H9 (cell line): ENCODE results near the gene NKD2. TPM values are rescaled to one million over a fixed set of nuclear protein-coding genes. Genes with fewer than 3 reads are reported as not detected.

ENCODE experiments used
- DNase-seq: peaks from one replicate; pipeline ENCODE4 v3.0.0-alpha.2; 2017
- H2AFZ ChIP-seq: one replicate; pipeline ENCODE4 v1.6.1; 2013; ENCODE audit warnings: mild to moderate bottlenecking, low read length, control low read depth, moderate library complexity
- H2AK5ac ChIP-seq: 2 replicates; pipeline ENCODE4 v1.6.1; 2013; ENCODE audit warnings: low read length, control low read depth, mixed read lengths; ENCODE audit not compliant: insufficient read length
- H2BK120ac ChIP-seq: one replicate; pipeline ENCODE4 v1.6.1; 2013; ENCODE audit warnings: low read depth, mild to moderate bottlenecking, low read length, control low read depth, inconsistent platforms; ENCODE audit not compliant: poor library complexity, severe bottlenecking
- H2BK12ac ChIP-seq: 2 replicates; pipeline ENCODE4 v1.6.1; 2013; ENCODE audit warnings: low read length, control low read depth, mixed read lengths, low read depth; ENCODE audit not compliant: insufficient read length
- H2BK15ac ChIP-seq: 2 replicates; pipeline ENCODE4 v1.6.1; 2013; ENCODE audit warnings: low read depth, low read length, control low read depth
- H2BK20ac ChIP-seq: one replicate; pipeline ENCODE4 v1.6.1; 2013; ENCODE audit warnings: low read depth, mild to moderate bottlenecking, low read length, control low read depth, inconsistent platforms; ENCODE audit not compliant: poor library complexity, severe bottlenecking
- H2BK5ac ChIP-seq: 2 replicates; pipeline ENCODE4 v1.6.1; 2013; ENCODE audit warnings: low read length, control low read depth, mixed read lengths; ENCODE audit not compliant: insufficient read length
- H3K14ac ChIP-seq: 2 replicates; pipeline ENCODE4 v1.6.1; 2013; ENCODE audit warnings: low read length, control low read depth; ENCODE audit not compliant: insufficient read depth
- H3K18ac ChIP-seq: 2 replicates; pipeline ENCODE4 v1.6.1; 2013; ENCODE audit warnings: low read depth, mild to moderate bottlenecking, mixed read lengths, low read length, control low read depth; ENCODE audit not compliant: insufficient read length
- H3K23ac ChIP-seq: 2 replicates; pipeline ENCODE4 v1.6.1; 2013; ENCODE audit warnings: low read length, control low read depth, mixed read lengths, low read depth; ENCODE audit not compliant: insufficient read length
- H3K23me2 ChIP-seq: 2 replicates; pipeline ENCODE4 v1.6.1; 2013; ENCODE audit warnings: low read depth, mild to moderate bottlenecking, mixed read lengths, low read length, control low read depth; ENCODE audit not compliant: insufficient read length, poor library complexity, severe bottlenecking
- H3K27ac ChIP-seq: 2 replicates; pipeline ENCODE4 v1.5.1; 2013; ENCODE audit warnings: low read length, control low read depth, mixed read lengths, low read depth; ENCODE audit not compliant: insufficient read length
- H3K27me3 ChIP-seq: 2 replicates; pipeline ENCODE4 v1.6.1; 2013; ENCODE audit warnings: low read length, control low read depth, inconsistent platforms; ENCODE audit not compliant: insufficient read depth
- H3K4ac ChIP-seq: 2 replicates; pipeline ENCODE4 v1.6.1; 2013; ENCODE audit warnings: low read depth, mild to moderate bottlenecking, control low read depth, inconsistent platforms, low read length, moderate library complexity
- H3K4me1 ChIP-seq: 2 replicates; pipeline ENCODE4 v1.6.1; 2013; ENCODE audit warnings: low read length, control low read depth, inconsistent platforms; ENCODE audit not compliant: insufficient read depth
- H3K4me2 ChIP-seq: 2 replicates; pipeline ENCODE4 v1.6.1; 2013; ENCODE audit warnings: low read length, control low read depth, mixed read lengths; ENCODE audit not compliant: insufficient read length, insufficient read depth
- H3K56ac ChIP-seq: 2 replicates; pipeline ENCODE4 v1.6.1; 2013; ENCODE audit warnings: low read depth, mild to moderate bottlenecking, mixed read lengths, low read length, control low read depth; ENCODE audit not compliant: insufficient read length
- H3K79me1 ChIP-seq: 2 replicates; pipeline ENCODE4 v1.6.1; 2013; ENCODE audit warnings: low read depth, mild to moderate bottlenecking, moderate library complexity, low read length, control low read depth, inconsistent platforms; ENCODE audit not compliant: insufficient read depth, poor library complexity, severe bottlenecking
- H3K79me2 ChIP-seq: 2 replicates; pipeline ENCODE4 v1.6.1; 2013; ENCODE audit warnings: low read length, control low read depth, inconsistent platforms; ENCODE audit not compliant: insufficient read depth
- H3K9ac ChIP-seq: 2 replicates; pipeline ENCODE4 v1.6.1; 2013; ENCODE audit warnings: low read length, control low read depth, mixed read lengths; ENCODE audit not compliant: insufficient read length; ENCODE audit errors: extremely low read depth
- H3K9me3 ChIP-seq: one replicate; pipeline ENCODE4 v1.6.1; 2013; ENCODE audit warnings: low read depth, low read length, inconsistent platforms; ENCODE audit not compliant: control insufficient read depth
- H3T11ph ChIP-seq: one replicate; pipeline ENCODE4 v1.6.1; 2013; ENCODE audit warnings: mild to moderate bottlenecking, low read length, control low read depth, inconsistent platforms
- H4K20me1 ChIP-seq: one replicate; pipeline ENCODE4 v1.6.1; 2013; ENCODE audit not compliant: control insufficient read depth, insufficient read length, insufficient read depth
- H4K5ac ChIP-seq: 2 replicates; pipeline ENCODE4 v1.6.1; 2013; ENCODE audit warnings: low read depth, mild to moderate bottlenecking, mixed read lengths, low read length, control low read depth; ENCODE audit not compliant: insufficient read length
- H4K8ac ChIP-seq: replicated peaks from 2 replicates; pipeline ENCODE4 v1.6.1; 2013; ENCODE audit warnings: low read length, control low read depth, mixed read lengths, low read depth; ENCODE audit not compliant: insufficient read length
- H4K91ac ChIP-seq: 2 replicates; pipeline ENCODE4 v1.6.1; 2013; ENCODE audit warnings: low read depth, mild to moderate bottlenecking, moderate library complexity, mixed read lengths, low read length, control low read depth; ENCODE audit not compliant: insufficient read length
- H3K27ac Mint-ChIP-seq, 3 experiments: 2 replicates in 2 of 3; 3 replicates in 1 of 3; pipeline ENCODE4 v1.8.0; 2020 to 2021; ENCODE audit warnings: mixed read lengths in 3 of 3, mild to moderate bottlenecking in 1 of 3, moderate library complexity in 1 of 3
- H3K27me3 Mint-ChIP-seq: 2 replicates; pipeline ENCODE4 v1.8.0; 2021; ENCODE audit warnings: low read depth, mild to moderate bottlenecking, moderate library complexity, mixed read lengths
- H3K36me3 Mint-ChIP-seq, 3 experiments: 2 replicates in 2 of 3; 3 replicates in 1 of 3; pipeline ENCODE4 v1.8.0; 2020 to 2021; ENCODE audit warnings: low read depth in 3 of 3, mixed read lengths in 3 of 3; ENCODE audit not compliant: insufficient read depth in 1 of 3
- H3K4me1 Mint-ChIP-seq, 2 experiments: 2 replicates each; pipeline ENCODE4 v1.8.0; 2020; ENCODE audit warnings: mixed read lengths in 2 of 2
- H3K4me3 Mint-ChIP-seq, 2 experiments: 2 replicates in 1 of 2; 3 replicates in 1 of 2; pipeline ENCODE4 v1.8.0; 2020 to 2021; ENCODE audit warnings: mild to moderate bottlenecking in 2 of 2, mixed read lengths in 2 of 2, moderate library complexity in 1 of 2
- H3K9me3 Mint-ChIP-seq, 2 experiments: 2 replicates in 1 of 2; 3 replicates in 1 of 2; pipeline ENCODE4 v1.8.0; 2020; ENCODE audit warnings: mild to moderate bottlenecking in 2 of 2, mixed read lengths in 2 of 2, moderate library complexity in 1 of 2
- WGBS: extraction: QIAGEN DNeasy Blood & Tissue Kit; methylation state at CpG from one replicate; pipeline ENCODE4 v1.1.7; 2013; ENCODE audit warnings: missing lambda C conversion rate, low lambda C conversion rate, mixed read lengths; ENCODE audit not compliant: insufficient read length; ENCODE audit errors: extremely low coverage; 5-methylcytosine and 5-hydroxymethylcytosine counted together
- total RNA-seq: library from RNA; stranded (reverse); gene quantifications from 2 replicates; pipeline ENCODE4 v1.2.1, GENCODE V29; 2021
- TF ChIP-seq, protein P1 (sequence below): fragments of 200-600 bp; sonication (generic); conservative IDR thresholded peaks from 3 replicates; pipeline ENCODE4 v1.8.0; 2021; ENCODE audit warnings: antibody characterized with exemption, mild to moderate bottlenecking

NKD2 gene
- total RNA-seq, 1 experiment from 2014 or later: 7.3 TPM

DNA sequence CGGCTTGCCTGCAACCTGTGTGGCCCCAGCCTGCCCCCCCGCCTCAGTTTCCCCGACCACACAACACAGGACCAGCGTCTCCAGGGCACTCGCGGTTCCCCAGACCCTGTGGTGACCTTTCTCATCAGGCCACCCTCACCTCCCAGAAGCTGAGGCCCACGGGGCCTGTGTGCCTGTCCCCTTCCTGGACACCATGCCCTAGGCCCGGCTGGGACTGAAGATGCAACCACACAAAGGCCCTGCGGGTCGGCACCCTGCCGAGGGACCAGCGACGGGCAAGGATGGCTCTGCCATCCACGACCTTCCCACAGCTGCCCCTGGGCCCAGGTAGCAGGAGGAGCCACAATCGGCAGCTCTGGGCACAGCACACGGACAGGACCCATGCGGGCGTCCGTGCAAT lies 68.4 kb downstream of the NKD2 start:
- Mint-ChIP-seq H3K36me3 (peaks cover 8 to 32% (median 25%) of the 10 kb centered on the region in 3 experiments), H3K4me1 (no peaks in the 10 kb centered on the region), H3K27me3 (no peaks in the 10 kb centered on the region), H3K9me3 (no peaks in the 10 kb centered on the region), H3K27ac (no peak overlapping the region), H3K4me3 (no peak overlapping the region)
- no peak for DNase-seq
- Histone ChIP-seq H3K23me2 (no peaks in the 10 kb centered on the region), H3K27me3 (no peaks in the 10 kb centered on the region), H2AFZ (no peak overlapping the region), H3K4me1 (no peaks in the 10 kb centered on the region), H3K18ac (no peak overlapping the region), H3T11ph (no peak overlapping the region), H3K9ac (no peak overlapping the region), H3K14ac (no peak overlapping the region), H3K79me2 (no peaks in the 10 kb centered on the region; the same call in 1 of the 2 replicates), H4K91ac (no peak overlapping the region), H3K4me2 (no peak overlapping the region), H3K79me1 (no peaks in the 10 kb centered on the region), H4K20me1 (no peaks in the 10 kb centered on the region), H3K23ac (no peak overlapping the region), H3K9me3 (no peaks in the 10 kb centered on the region), H4K5ac (no peak overlapping the region), H3K4ac (no peak overlapping the region), H2AK5ac (no peak overlapping the region), H4K8ac (no peak overlapping the region), H2BK120ac (no peak overlapping the region), H2BK15ac (no peak overlapping the region), H2BK20ac (no peak overlapping the region), H3K56ac (no peak overlapping the region), H3K27ac (no peak overlapping the region), H2BK12ac (no peak overlapping the region), H2BK5ac (no peak overlapping the region)
- TF ChIP-seq, protein P1, sequence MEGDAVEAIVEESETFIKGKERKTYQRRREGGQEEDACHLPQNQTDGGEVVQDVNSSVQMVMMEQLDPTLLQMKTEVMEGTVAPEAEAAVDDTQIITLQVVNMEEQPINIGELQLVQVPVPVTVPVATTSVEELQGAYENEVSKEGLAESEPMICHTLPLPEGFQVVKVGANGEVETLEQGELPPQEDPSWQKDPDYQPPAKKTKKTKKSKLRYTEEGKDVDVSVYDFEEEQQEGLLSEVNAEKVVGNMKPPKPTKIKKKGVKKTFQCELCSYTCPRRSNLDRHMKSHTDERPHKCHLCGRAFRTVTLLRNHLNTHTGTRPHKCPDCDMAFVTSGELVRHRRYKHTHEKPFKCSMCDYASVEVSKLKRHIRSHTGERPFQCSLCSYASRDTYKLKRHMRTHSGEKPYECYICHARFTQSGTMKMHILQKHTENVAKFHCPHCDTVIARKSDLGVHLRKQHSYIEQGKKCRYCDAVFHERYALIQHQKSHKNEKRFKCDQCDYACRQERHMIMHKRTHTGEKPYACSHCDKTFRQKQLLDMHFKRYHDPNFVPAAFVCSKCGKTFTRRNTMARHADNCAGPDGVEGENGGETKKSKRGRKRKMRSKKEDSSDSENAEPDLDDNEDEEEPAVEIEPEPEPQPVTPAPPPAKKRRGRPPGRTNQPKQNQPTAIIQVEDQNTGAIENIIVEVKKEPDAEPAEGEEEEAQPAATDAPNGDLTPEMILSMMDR: no peak
- WGBS: no CpG with 5 or more reads among the region's 19 CpGs
